Activated gamma-delta T cell treated with anti-CD3 and anti-CD28 coated beads, Interleukin-2, amount 50 U/mL, for 16 hours (primary cell): Measurements from ENCODE around the gene NCKAP5.

Experiments
- DNase-seq: peaks from one replicate; pipeline ENCODE4 v3.0.0-alpha.2; 2020; ENCODE audit warnings: low read depth

Gene NCKAP5

DNA sequence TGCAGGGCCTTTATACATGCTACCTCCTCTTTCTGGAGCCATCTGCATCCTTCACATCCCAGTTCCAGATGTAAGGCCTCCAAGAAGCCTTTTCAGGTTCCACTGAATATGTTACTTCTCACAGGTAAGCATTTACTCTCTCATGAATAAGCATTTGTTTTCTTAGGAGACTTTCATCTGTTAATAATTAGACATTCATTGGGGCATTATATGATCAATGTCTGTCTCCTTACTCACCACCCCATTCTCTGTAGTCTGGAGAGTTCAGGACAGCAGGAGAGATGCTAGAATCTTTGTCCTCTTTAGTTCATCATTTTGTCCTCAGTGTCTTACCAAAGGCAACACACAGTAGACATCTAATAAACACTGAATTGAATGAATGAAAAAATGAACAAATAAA is 185.7 kb downstream of the NCKAP5 start:
- no peak for DNase-seq

DNA sequence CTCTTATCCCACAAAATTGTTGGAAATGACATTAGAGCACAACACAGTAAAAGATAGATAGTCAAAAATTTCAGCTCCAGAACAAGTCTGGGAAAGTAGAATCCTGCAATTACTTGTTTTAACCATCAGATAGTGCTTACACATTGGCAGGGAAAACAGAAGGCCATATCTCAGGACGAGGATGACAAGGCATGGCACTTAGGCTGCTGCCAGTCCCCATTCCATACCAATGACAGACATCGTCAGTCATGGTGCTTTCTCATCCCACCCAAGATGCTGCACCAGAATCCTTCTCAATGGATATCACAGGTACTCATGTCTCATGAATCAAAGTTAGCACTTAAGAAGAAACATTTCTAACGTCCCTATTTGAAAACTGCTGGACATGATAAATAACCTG is 187.3 kb downstream of the NCKAP5 start:
- no peak for DNase-seq

DNA sequence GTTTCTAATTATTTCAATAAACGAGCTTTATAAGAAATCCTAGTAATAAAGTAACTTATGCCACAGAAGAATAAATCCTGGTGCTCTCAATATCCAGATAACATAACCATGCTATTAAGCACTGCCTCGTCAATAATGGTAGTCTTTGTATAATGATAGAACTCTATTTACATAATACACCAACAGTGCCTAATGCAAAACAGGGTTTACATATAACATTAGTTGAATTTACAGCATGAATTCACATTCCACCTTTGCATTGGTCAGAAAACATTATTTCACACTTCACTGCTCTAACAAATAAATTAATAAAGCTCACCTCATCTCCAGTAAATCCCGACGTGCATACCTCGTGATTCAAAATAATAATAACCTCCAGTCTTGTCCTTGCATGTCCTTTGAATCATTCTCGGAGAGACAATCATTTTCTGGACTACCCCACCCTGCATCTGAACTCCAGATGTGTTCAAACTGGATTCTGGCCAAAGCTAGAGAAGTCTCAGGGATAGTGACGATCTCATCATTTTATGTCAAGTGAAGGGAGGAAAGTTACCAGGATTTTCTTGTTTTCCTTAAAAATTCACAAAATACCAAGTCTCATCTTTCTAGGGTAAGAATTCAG is 189.2 kb downstream of the NCKAP5 start:
- DNase-seq = no peak

DNA sequence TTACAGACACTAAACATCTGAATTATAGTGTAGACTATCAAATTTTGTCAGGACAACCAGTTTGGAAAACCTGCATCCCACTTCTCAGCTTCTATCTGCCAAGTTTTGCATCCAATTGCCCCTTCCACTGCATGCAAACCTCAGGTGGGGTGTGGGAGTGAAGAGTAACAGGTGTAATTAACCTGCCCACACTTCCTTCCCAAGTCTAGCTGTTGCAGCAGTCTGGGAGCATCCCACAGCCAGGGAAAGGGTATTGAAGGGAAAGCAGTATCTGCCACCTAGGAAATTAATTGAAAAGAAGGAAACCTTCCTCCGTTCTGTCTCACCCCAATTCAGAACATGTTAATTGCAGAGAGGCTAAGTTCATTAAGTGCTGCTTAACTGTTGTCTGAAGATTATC is 189.9 kb downstream of the NCKAP5 start:
- DNase-seq = no peak

DNA sequence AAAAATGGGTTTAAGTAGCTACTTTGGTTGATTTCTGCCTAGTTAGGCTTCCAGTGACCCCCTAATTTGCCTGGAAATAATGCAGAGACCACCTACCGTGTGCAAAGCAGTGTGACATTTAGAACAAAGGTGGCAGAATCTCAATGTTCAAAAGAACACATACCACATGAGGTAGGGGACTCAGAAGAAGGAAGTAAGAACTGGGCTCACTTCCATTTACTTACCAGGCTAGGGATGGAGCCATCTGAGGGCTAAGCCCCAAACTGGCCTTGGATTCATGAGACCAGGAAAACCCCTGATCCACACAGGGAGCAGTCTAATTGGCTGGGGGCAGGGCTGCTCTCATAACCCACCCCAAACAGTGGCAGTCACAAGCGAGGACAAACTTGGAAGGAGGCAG is 190.7 kb downstream of the NCKAP5 start:
- no peak for DNase-seq

DNA sequence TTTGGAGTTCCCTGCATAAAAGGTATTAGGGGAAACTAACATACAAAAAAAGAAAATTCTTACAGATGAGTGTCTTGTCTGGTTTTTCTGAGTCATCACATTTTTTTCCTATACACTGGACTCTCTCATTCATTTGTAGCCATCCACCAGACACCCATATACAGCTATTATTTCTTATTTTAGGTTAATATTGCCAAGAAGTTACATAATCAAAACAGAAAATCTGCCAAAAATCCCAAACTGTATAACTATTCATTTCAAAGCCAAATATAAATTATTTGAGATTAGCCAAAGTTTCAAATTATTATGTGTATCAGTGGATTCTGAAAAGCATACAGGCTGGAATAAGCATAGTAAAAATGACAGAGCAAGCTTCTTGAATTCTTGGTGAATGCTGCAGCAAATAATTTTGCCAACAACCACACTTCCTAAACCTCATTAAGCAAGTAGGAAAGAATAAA is 191.2 kb downstream of the NCKAP5 start:
- DNase-seq = no peak

DNA sequence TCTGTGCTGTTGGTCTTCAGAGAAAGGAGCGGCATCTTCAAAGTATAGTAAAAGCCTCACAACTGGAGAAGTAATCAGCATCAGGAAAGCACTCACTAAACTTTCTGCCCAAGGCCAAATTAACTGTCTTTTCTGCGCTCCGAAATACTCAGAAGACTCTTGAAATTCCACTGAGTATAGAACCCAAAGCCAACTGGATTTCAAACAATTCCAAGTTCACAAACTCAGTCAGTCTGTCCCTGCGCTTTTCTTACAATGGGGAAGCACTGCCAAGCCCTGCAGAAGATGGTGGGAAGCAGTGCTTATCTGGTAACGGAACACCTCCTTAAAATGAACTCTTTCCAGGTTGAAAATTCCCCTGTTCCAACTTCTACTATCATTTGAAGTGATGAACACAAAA is 193.5 kb downstream of the NCKAP5 start:
- DNase-seq = no peak

DNA sequence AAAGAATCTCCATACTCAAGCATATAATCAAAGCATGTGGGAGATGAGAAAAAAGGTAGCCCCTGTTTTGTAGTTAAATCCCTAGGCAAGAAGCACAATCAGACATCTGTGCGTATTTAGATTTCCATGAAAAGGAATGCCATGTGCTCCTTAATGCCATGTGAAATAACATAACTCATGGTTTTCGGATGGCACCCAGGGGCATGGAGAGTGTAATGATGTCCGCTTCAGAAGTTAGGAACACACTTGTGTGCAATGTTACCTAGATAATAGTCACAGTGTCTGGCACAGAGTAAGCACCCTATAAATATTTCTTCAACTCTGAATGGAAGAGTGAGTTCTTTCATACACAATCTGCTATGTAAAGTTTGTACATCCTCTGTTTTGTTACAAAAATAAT is 197.0 kb downstream of the NCKAP5 start:
- no peak for DNase-seq

DNA sequence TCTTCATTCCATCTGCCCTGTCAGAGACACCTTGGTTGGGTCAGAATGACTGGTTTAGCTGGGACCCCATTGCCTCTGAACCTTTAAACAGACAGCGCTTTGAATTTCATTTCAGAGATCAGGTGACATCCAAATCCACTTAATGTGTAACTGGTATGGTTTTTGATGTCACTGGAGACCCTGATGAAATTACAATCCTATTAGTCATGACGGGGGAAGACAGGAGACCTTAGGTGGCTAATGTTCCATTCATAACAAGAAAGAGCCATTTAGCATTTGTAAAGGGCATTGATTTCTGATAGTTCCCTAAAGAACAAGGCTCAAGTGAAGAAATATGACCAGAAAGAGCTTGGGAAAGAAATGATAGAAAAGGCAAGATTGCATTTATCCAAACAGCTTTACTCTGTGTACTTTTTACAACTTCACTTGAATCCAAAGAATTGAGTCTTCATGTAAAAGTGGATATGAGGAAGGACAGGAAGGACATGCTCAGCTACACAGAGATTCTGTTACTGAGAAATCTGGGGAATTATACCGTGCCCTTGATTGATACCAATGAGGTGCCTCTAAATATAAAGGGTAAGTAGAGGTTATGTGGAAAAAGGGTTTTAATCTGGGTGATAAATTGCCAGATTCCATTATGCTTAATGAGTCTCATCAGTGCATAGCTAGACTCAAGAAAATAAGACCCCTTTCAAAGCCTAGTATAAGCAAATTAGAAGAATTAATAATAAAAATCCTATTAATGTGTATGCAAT is 198.2 kb downstream of the NCKAP5 start:
- DNase-seq = no peak

DNA sequence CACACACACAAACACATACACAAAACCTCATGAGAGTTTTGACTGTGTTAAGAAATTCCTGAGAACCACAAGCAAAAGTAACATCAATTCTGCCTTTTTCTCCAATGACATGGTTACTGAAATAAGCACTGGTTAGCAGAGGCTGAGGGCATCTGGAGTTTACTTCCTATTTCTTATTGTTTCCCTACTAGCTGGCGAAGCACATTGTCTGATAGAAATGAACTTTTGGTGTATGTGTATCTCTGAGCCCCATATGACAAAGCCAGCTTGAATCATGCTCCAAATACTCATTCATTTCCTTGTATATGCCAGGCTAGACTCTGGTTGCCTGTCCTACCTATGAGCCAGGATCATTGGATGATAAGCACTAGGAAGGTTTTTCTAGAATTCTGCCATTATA is 203.1 kb downstream of the NCKAP5 start:
- no peak for DNase-seq

DNA sequence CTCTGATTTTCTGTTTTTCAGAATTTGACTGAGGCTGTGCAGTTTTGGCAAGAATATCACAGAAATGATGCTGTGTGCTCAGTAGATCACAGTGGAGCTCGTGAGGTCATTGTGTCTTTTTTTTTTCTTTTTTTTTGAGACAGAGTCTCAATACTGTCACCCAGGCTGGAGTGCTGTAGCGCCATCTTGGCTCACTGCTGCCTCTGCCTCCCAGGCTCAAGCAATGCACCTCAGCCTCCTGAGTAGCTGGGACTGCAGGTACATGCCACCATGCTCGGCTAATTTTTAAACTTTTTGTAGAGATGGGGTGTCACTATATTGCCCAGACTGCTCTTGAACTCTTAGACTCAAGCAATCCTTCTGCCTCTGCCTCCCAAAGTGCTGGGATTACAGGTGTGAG is 203.6 kb downstream of the NCKAP5 start:
- no peak for DNase-seq

DNA sequence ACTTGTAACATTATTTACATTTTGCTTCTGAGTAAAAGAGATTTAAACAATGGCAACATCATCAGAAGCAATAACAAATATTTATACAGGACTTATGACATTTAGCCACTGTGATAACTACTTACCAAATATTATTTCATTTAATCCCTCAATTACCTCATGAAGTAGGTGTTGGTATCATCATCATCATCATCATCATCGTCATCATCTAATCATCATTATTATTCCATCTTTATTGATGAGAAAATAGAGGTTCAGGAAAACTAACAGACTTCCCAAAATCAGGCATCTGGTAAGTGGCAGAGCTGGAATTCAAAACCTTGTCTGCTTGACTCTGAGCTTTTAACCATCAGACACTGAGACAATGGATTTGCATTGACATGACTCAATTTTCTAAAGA is 204.4 kb downstream of the NCKAP5 start:
- no peak for DNase-seq

DNA sequence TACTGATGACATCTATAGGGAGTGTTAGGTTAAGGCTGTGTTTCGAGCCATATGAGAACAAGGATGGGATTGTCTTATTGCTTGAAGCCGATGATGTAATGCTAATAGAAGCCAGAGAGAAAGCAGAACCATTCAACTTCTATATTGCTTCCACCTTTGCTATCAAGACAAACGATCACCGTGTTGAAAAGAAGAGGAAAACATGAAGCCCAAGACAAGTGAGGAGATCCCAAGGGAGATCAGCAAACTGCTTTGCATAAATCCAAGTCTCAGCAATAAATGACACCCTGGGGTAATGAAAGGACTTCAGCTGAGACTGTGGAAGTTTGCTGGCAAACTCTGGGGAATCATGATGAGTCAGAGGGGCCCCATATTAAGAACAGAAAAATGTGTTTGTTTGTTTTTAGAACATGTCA is 206.2 kb downstream of the NCKAP5 start:
- DNase-seq = no peak

DNA sequence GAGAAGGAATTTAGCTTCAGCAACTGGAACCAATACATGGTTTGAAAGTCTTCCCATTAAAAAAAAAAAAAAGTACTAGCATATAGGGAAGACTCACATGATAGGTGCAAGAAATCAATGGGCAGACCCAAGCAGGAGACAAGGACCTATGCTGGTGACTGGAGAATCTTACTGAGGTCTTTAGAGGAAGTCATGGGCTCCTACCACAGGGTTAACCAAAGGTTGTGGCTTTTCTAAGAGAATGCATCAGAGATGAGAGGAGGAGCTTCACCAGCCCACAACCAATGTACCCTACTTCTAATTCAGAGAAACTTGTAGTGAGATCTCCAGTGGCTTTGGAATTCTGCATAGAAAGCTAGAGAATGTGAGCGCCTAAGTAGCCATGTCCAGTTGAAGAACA is 207.4 kb downstream of the NCKAP5 start:
- no peak for DNase-seq

DNA sequence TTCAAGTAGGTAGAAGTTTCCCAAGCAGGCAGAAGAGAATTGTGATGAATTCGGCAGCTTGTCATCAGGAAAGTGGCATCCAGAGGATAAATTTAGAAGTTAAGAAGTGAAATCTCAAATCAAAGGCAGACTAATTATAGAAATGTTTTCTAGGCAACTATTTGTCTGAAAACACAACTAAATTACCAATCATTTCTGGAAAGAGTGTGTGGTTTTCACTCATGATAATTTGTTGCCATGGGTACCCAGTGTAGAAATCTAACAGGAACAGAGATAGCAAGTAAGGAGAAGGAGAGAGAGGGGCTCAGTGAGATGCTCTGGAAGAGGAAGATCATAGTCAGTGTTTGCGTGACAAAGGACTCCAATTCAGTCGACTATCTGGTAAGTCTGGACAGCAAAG is 208.1 kb downstream of the NCKAP5 start:
- no peak for DNase-seq

DNA sequence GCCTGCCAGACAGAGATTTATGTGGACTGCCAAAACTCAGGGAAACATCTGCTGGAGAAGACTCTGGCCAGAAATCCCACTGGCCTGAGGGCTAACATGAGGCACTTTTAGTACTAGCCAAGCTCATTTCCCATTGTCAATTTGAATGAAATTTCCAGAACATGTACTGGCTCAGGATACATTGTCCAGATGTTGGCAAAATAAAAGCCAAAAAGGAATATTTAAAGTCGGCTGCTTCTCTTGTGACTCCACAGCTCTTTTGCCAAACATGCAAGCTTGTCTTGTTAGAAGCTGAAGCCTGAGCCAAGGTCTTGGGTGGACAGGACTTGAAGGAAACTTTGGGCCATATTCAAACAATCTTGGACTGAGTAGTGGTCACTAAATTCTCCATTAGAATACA is 215.5 kb downstream of the NCKAP5 start:
- no peak for DNase-seq

DNA sequence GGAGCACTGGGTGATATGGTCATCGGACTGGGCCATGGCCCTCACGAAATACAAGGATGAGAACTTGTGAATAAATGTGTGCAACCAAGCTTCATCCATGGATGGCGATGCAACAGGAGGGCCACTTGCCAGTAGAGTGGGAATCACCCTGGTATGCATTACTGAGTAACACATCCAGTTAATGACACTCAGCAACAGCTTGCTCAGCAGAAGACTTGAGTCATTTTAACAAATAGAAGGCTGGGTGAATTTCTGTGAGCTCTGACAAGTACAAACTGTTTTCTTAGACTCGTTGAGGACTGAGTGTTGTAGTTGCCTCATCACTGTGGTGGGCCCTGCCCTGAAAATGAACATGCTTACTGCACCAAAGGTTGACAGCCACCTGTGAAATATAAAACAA is 221.6 kb downstream of the NCKAP5 start:
- DNase-seq = no peak

DNA sequence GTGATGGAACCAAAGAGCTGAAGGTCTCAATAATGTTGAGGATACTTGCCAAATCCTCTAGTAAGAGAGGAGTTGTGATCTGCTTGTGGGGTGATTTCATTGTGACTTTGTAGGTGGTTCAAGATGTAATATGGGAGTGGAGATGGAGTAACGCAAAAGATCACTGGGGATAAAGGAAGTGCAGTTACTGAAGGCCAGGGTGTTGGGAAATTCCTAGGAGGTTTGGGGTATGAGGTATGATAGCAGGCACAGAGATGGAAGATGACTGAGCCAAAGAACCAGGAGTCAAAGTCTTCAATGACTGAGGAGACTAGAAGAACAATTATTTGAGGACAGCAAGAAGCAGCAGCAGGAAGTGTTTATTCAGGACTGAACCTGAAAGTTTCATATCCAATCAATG is 222.6 kb downstream of the NCKAP5 start:
- no peak for DNase-seq

DNA sequence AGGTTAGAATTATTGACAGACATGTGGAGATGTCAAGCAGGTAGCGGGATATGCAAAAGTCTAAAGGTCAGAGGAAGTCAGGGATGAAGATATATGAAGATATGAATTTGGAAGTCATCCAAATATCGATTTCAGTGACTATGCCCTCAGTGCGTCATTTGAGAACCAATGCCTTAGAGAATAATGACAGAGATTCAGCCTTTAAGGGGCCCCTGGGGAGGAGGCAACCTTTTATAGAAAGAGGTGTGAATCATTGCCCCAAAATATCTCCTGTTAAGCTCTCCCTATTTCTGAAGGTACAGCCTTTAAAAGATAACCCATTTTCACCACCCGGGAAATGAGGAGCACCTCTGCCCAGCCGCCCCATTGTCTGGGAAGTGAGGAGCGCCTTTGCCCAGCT is 223.4 kb downstream of the NCKAP5 start:
- DNase-seq = no peak

DNA sequence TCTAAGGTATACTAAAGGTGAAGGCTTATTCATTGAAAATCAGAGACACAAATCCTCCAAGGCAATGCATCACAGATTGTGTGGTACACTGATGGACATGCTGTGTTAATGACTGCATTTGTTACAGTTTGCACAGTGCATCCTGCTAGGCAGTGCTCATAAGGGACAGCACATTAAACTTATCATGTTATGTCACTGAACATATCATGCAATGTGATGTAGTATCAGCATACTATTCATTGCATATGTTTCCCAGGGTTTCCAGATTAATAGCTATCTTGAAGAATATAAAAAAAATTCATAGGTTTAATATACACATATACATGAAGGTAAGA is 225.3 kb downstream of the NCKAP5 start:
- no peak for DNase-seq

DNA sequence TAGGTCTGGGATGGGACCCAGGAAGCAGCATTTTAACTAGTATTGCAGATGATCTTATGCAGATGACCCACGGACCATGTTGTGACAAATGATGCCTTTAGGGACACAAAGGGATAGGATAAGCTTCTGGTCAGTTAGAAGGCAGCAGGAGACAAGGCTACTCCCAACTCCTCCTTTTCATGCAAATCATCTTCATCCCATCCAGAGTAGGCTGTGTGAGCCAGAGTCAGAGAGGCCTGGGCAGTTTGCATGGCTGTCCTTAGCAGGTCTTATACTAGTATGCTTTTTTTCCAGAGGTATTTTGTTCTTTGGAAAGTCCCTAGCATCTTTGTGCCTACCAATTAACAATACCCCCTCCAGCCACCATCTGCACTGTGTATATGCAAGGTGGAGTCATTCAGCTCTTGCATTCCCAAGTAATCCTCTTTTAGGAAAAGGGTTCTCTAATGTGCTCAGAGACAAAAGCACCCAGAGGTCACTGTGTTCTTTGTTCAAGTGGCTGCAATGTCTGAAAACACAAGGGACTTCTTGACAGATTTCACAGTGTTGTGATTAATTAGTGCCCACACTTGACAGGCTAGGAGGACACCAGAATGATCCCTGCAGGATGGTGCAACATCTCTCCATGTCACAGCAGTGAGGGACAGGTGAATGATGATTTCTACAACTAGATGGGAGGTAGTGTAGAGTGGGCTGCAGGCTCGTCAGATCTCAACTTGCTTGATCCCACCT is 225.8 kb downstream of the NCKAP5 start:
- no peak for DNase-seq

DNA sequence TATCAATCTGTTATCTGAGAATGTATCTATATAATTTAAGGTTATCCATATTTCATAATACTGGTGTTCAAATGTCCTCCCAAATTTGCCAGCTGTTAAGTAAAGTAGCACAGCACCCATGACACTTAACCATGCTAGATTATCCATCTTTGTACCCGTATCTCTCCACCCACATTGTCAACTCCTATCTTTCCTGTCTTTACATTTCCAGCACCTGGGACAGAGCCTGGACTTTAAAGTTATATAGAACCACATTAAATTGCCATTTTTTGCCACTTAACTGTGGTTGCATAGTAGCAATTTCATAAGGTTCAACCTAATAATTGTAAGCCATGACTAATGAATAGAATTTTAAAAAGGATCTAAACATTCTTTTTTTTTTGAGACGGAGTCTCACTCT is 226.7 kb downstream of the NCKAP5 start:
- no peak for DNase-seq

DNA sequence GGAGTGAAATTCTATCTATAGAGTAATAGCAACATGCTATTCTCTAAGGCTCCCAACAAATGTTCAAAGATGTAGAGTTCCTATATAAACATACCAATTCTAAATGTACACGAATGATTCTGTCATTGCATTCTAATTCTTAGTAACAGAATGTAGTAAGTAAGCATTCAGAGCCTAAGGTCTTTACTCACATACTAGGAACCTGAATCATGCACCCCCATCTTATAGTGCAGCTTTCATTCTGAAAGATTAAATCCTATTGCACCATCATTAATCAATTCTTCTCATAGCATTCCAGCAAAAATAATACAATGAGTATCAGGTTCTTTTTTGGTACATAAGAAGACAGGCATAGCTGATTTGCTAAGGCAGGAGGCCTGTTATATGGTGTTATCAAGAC is 230.0 kb downstream of the NCKAP5 start:
- no peak for DNase-seq

DNA sequence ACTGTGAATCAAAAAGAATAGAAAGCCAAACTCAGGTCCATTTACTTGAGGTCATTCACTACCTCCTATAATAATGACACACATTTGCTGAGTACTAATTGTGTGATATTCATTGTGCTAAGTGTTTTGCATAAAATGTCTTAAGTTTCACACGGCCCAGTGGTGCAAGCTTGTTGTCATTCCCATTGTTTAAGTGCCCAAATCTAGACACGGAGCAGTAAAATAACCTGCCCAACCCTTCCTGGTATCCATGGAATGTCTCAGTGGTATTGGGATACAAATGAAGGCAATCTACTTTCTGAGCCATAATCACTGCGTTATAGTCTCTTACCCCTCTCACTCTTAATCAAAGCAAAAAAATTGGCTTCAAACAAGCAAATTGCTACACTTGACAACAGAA is 233.3 kb downstream of the NCKAP5 start:
- DNase-seq = no peak
